Neural crest cell (in vitro differentiated cells): ENCODE results near the gene HDAC9. TPM values are rescaled to one million over a fixed set of nuclear protein-coding genes. Genes with fewer than 3 reads are reported as not detected.

Experiments used
- DNase-seq: peaks from one replicate; pipeline ENCODE4 v3.0.0; 2021; ENCODE audit warnings: low read depth, mixed read lengths, low spot score
- H3K27ac Mint-ChIP-seq: one replicate; pipeline ENCODE4 v1.8.0; 2021; ENCODE audit warnings: mild to moderate bottlenecking, mixed read lengths; ENCODE audit not compliant: unreplicated experiment
- H3K27me3 Mint-ChIP-seq: 2 replicates; pipeline ENCODE4 v1.8.0; 2021; ENCODE audit warnings: low read depth, mild to moderate bottlenecking, mixed read lengths
- H3K36me3 Mint-ChIP-seq: 2 replicates; pipeline ENCODE4 v1.8.0; 2021; ENCODE audit warnings: low read depth, mild to moderate bottlenecking, mixed read lengths
- H3K4me1 Mint-ChIP-seq: 2 replicates; pipeline ENCODE4 v1.8.0; 2021; ENCODE audit warnings: mixed read lengths
- H3K4me3 Mint-ChIP-seq: one replicate; pipeline ENCODE4 v1.8.0; 2021; ENCODE audit warnings: mild to moderate bottlenecking, mixed read lengths
- H3K9me3 Mint-ChIP-seq: 2 replicates; pipeline ENCODE4 v1.8.0; 2021; ENCODE audit warnings: mixed read lengths
- total RNA-seq: library from RNA; stranded (reverse); gene quantifications from 2 replicates; pipeline ENCODE4 v1.2.1, GENCODE V29; 2021
- TF ChIP-seq, protein P1 (sequence below): fragments of 200-600 bp; sonication (generic); conservative IDR thresholded peaks from 2 replicates; pipeline ENCODE4 v1.5.0; 2021; ENCODE audit warnings: antibody characterized with exemption, mild to moderate bottlenecking

The HDAC9 gene
- total RNA-seq, 1 donor from 2014 or later, result 32.3 TPM

DNA sequence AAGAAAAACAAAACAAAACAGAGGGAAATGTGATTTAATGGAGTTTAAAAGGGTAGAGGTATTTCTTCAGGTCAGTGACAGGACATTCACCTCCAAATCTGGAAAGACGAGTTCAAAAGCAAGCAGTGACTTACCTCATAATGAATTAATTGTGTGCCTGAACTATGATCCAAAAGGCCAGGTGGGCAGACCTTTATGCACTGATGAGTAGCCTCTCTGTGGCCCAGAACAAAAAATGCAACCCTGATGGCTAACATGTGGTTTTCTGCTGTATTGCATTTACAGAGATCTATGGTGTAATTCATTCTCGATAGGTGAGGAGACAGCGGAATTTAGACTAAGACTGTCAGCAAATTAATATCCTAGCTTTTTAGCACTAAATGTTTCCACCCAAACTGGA is 142.0 kb downstream of the HDAC9 start:
- no peak overlapping the region for H3K27ac Mint-ChIP-seq
- H3K27me3 Mint-ChIP-seq, result no peaks in the 10 kb centered on the region
- H3K36me3 Mint-ChIP-seq, result peaks cover 7% of the 10 kb centered on the region

DNA sequence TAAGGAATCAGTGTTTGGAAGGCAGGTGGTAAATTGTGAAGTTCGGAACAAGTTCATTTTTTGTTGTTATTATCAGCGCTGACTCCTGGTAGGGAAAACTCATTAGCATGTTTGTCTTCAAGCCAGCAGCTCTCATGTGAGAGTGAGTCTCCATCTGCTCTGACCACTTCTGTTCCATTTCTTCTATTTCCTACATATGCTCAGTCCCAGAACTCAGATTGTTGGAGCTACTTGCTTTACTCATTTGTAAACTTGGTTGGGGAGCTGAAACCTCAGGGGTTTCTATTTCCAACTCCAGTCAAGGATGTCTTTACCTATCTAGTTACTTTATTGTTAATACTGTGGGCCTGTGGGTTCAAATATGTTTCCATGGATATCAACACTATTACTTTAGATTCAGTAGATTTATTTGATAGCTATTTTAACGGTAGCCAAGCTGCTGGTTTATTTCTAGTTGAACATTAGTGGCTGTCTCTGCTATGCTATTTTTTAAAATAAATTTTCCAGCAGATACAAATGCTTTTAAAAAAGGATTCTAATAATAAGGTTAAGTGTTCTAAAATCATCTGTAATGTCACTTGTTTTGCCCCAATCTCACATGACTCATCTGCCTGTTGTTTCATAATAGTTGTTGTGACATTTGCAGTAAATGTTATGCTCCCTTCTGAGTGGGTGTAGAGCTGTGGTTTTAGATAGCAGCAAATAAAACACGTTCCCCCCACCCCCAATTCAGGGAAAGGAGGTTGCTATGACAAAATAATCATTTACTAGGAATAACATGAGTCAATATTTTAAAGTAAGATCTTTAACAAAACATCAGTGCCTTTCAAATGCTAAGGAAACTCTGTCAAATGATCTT is 143.3 kb downstream of the HDAC9 start:
- Mint-ChIP-seq H3K27me3 (no peaks in the 10 kb centered on the region), H3K27ac (no peak overlapping the region)

More for the DNA sequence above, 142.0 kb downstream of the HDAC9 start:
- Mint-ChIP-seq H3K4me3 (no peak overlapping the region), H3K4me1 (no peaks in the 10 kb centered on the region), H3K9me3 (no peaks in the 10 kb centered on the region)
- DNase-seq, result no peak
- TF ChIP-seq, protein P1, sequence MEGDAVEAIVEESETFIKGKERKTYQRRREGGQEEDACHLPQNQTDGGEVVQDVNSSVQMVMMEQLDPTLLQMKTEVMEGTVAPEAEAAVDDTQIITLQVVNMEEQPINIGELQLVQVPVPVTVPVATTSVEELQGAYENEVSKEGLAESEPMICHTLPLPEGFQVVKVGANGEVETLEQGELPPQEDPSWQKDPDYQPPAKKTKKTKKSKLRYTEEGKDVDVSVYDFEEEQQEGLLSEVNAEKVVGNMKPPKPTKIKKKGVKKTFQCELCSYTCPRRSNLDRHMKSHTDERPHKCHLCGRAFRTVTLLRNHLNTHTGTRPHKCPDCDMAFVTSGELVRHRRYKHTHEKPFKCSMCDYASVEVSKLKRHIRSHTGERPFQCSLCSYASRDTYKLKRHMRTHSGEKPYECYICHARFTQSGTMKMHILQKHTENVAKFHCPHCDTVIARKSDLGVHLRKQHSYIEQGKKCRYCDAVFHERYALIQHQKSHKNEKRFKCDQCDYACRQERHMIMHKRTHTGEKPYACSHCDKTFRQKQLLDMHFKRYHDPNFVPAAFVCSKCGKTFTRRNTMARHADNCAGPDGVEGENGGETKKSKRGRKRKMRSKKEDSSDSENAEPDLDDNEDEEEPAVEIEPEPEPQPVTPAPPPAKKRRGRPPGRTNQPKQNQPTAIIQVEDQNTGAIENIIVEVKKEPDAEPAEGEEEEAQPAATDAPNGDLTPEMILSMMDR, result no peak

DNA sequence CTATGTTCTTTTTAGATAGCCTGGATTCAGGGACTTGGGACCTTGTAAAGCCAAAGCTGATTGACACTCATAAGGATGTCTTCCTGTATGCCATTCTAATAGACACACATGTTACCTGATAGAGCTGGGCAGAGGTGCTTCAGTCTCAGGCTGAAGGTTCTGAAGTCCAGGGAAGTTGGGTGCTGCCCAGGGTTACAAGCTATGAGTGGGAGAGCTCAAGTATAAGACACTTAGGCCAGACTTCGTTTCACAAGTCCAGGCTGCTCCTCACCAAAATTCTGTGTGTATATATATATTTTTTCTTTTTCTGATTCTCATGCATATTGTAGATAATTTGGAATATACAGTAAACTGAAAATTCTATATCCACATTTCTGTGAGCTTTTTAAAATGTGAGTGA is 144.2 kb downstream of the HDAC9 start:
- TF ChIP-seq, protein P1, result no peak
- peaks cover 9% of the 10 kb centered on the region for H3K36me3 Mint-ChIP-seq
- H3K4me1 Mint-ChIP-seq, result peaks cover 9% of the 10 kb centered on the region
- H3K9me3 Mint-ChIP-seq, result no peaks in the 10 kb centered on the region
- DNase-seq, result no peak
- H3K27ac Mint-ChIP-seq, result no peak overlapping the region
- H3K27me3 Mint-ChIP-seq, result no peaks in the 10 kb centered on the region
- H3K4me3 Mint-ChIP-seq, result no peak overlapping the region

More for the DNA sequence above, 143.3 kb downstream of the HDAC9 start:
- Mint-ChIP-seq H3K9me3 (no peaks in the 10 kb centered on the region), H3K4me3 (no peak overlapping the region), H3K36me3 (peaks cover 9% of the 10 kb centered on the region), H3K4me1 (peaks cover 8% of the 10 kb centered on the region)
- DNase-seq, result no peak
- TF ChIP-seq, protein P1, result no peak

DNA sequence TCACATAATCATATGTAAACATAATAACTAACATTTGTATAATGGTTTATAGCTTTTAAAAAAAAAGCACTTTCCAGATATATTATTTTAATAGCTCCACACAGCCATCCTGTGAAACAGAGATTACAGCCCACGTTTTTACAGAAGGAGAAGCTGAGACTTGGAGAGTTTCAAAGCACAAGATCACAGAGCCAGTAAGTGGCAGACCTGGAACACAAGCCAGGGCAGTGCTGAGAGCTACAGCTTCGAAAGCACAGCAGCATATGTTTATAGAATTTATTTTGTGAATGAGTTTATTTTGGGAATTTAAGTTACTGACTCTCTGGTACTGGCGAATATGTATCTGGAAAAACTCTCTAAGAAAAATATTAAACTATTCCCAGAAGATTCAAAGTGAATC is 149.4 kb downstream of the HDAC9 start:
- no peak for DNase-seq
- no peak overlapping the region for H3K27ac Mint-ChIP-seq
- no peaks in the 10 kb centered on the region for H3K27me3 Mint-ChIP-seq
- peaks cover 16% of the 10 kb centered on the region for H3K36me3 Mint-ChIP-seq
- TF ChIP-seq, protein P1, result no peak
- H3K4me1 Mint-ChIP-seq, result peaks cover 9% of the 10 kb centered on the region
- H3K9me3 Mint-ChIP-seq, result no peaks in the 10 kb centered on the region
- no peak overlapping the region for H3K4me3 Mint-ChIP-seq

DNA sequence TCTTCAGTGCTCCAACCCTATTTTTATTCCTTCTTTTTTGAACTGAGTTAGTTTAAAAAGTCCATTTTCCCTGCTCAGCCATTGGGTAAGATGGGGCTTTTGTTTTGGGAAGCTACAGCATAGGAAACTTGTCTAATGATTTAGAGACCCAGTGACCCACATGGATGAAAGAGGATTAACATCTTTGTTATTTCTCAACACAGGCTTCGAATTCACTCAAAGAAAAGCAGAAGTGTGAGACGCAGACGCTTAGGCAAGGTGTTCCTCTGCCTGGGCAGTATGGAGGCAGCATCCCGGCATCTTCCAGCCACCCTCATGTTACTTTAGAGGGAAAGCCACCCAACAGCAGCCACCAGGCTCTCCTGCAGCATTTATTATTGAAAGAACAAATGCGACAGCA is 152.0 kb downstream of the HDAC9 start:
- TF ChIP-seq, protein P1, result no peak
- H3K4me3 Mint-ChIP-seq, result no peak overlapping the region
- peaks cover 13% of the 10 kb centered on the region for H3K36me3 Mint-ChIP-seq
- H3K4me1 Mint-ChIP-seq, result peaks cover 9% of the 10 kb centered on the region
- H3K9me3 Mint-ChIP-seq, result no peaks in the 10 kb centered on the region
- H3K27me3 Mint-ChIP-seq, result no peaks in the 10 kb centered on the region
- H3K27ac Mint-ChIP-seq, result no peak overlapping the region
- no peak for DNase-seq
